NCI-H510A (cell line): ENCODE results near the gene ARHGAP8.

Experiments
- DNase-seq: peaks from one replicate; lab custom pipeline; 2025; lab: John Stamatoyannopoulos, UW

ARHGAP8 gene

DNA sequence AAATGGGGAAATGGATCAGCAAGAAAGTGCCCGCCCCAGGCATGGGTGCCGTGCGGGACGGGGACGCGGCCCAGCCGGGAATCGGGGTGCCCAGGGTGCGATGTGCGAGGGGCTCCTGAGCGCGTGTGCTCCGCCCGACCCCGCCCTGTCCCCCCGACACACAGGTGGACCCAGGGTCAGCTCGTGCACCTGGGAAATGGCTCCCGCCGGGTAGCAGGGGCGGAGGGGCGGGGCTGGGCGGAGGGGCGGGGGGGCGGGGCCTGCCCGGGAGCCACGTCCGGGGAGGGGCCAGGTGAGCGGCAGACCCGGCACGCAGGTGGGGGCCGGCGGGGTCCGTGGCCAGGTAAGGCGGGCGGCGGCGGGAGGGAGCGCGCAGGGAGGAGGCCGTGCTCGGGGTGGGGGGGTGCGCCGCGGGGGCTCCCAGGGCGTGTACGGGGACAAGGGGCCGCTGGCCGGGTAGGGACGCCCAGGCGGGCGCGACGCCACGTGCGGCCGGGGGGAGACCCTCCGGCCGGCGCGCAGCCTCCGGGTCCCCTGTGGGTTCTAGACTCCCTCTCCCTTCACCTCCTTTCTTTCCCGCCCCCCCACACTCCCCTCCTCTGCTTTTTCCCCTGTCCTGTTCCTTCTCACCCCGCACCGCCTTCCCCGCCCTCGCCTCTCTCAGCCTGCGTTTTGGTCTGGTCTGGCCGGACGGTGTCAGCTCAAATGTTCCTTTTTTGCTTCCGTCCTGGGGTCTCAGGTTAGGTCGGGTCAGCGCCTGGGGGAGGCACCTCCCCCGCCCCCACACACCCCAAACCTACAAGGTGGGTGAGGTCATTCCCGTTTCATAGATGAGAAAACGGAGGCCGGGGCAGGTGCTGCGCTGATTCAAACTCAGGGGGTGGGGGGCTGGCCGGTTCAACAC is at the start of gene ARHGAP8:
Gene ARHGAP8 (plus strand): TSS at position 291 of the 904 bp plus-strand sequence. CDS start 33,953 bp downstream, outside the sequence.
- DNase-seq, result peak; percentile 66

DNA sequence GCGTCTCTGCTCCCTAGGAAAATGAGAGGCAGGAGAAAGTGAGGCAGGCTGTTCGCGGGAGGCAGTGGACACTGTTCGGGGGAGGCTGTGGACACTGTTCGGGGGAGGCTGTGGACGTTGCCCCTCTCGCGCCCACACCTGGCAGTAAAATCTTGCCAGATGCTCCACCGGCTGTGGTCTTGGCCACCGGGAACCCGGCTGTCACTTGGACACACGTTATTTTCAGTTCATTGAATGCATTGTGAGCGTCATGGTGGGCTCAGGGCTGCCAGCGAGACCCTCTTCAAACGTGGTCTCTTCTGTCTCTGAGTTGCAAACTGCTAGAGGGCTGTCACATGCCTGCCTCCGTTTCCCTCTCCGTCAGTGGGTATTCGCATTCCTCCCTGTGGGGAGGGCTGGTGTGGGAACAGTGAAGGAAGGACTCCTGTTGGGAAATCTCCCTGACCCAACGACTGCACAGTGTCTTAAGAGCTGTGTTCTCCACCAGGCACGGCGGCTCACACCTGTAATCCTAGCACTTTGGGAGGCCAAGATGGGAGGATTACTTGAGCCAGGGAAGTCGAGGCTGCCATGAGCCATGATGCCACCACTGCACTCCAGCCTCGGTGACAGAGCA is 49.0 kb upstream of the ARHGAP8 start:
- DNase-seq, result no peak

DNA sequence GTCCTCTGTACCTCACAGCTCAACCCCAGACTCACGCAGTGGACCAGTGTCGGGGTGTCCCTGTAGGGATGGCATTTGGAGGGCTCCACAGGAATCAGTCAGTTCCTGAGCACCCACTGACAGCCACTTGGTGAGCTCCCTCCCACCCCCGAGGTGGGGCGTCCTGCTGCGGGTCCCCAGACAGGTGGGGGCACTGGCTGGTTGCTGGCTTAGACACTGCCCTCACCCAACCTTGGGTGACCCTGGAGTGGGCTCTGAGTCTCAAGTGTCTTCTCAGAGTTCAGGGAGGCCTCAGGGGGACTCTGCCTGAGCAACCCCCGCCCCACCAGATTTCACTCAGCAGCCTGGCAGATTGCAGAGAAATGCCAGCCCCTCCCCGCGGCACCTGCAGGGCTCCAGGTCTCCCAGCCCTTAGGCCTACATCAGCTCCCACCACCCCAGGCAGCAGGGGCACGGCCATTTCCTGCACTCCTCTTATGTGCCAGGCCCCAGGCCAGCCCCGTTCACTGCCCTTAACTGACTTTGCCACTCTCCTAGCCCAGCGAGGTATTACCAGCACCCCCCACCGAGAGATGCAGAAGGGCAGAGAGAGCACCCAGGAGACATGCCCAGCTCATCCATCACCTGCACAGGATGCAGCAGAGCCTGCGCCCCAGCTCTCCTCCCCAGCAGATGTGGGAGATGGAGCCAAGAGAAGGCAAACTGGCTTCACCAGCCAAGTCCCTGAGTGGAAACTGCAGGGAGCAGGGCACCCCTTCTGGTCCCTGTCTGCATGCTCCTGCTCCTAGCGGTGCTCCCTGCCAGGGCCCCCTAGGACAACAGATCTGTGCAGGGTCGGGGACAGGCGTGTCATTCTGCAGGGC is 48.0 kb upstream of the ARHGAP8 start:
- no peak for DNase-seq

DNA sequence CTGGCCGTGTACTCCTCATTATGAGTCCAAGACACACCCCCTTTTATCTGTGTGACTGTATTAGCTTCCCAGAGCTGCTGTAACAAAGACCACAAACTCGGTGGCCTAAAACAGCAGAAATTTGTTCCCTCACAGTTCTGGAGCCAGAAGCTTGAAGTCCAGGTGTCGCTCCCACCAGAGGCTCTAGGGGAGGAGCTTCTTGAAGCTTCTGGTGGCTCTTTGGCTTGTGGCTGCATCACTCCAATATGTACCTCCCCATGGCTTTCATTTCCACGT is 47.4 kb upstream of the ARHGAP8 start:
- DNase-seq, result no peak

DNA sequence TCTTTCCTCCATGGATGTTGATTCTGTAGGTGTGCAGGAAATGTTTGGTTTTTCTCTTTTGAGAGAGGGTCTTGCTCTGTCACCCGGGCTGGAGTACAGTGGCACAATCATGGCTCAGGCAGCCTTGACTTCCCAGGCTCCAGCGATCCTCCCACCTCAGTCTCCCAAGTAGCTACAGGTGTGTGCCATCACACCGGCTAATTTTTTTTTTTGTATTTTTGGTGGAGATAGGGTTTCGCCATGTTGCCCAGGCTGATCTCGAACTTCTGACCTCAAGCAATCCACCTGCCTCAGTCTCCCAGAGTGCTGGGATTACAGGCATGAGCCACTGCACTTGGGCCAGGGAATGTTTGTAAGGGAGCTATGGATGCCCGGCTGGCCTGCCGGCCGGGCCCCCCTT is 45.9 kb upstream of the ARHGAP8 start:
- DNase-seq, result no peak

DNA sequence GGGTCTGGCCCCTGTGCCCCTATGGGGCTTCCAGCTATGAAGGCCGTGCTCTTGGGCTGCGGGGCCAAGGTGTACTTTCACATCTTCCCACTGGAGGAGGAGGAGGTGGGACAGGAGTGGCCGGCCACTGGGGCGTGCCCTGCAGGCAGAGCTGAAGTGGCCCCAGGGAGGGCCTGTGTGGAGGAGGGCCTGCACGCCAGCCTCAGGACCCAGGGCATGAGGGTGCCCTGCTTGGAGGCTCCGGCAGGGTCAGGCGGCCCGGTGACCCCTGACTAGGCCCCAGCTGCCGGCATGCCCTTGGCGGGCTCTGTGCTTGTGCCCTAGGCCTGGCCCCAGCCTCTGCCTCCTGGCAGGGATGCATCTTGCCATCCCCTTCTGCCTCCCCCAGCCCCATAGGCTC is 45.2 kb upstream of the ARHGAP8 start:
- no peak for DNase-seq

DNA sequence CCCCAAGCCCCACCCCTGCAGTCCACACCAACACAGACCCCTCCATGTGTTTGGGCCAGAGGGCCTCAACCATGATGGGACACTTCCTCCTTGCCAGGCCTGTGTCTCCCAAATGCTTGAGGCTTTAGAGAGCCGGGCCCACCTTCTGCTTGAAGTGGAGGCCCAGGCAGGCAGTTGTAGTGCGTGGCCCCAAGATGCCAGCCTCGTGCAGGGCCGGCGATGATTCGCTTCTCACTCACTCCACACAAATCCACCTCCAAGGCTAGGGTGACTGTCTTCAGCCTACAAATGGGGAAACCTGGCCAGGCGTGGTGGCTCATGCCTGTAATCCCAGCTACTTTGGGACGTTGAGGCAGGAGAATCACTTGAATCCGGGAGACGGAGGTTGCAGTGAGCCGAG is 44.6 kb upstream of the ARHGAP8 start:
- no peak for DNase-seq

DNA sequence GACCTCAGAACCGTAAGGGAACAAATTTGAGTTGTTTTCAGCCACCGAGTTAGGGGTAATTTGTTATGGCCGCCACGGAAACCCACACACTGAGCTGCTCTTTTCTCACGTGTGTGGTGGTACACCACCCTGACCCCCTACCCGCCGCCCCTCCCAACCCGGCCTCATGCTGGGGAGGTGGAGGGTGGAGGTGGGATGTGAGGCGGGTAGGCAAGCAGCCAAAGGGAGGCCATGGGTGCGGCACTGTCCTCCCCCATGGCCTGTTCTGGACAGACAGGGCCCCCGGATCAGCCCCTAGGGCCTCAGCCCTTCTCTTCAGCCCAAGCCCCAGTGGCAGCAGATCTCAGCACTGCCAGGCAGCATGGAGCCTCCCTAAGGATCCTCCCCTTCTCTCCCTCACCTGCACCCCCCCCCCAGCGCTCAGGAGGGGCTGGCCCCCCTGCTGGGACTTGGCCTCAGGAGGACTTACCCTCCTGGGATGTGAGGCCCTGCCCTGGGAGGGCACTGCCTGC is 42.4 kb upstream of the ARHGAP8 start:
- DNase-seq, result no peak

DNA sequence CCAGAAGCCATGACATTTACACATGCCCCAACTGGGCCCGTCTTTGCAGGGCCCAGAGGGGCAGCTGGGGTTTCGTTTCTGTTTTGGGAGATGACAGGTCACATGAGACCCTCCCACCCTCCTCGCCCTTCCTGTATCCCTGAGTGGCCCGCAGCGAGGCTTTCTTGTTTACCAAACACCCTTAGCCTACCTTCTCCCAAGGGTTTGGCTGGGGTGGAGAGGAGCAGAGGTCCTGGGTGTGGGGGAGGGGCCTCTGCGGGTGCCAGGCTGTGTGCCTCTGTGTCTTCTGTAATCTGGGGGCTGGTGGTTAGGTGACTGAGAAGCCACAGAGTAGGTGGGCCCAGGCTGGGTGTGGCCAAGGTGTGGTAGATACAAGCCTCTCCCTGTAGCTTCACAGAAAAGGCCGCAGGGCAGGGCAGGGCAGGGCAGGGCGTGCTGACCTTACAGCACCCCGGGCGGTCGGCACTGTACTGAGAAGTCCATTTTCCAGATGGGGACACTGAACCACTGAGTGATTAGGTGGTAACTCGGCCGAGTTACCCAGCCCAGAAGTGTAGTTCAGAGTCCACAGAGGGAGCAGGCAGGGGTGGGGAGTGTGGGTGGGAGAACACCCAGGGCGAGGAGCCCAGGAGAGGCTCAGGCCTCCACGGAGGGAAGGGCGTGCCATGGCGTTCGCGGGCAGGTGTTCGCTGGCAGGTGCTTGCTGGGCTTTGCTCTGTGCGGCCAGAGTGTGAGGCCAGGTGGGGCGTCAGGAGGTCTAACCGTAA is 41.7 kb upstream of the ARHGAP8 start:
- no peak for DNase-seq

DNA sequence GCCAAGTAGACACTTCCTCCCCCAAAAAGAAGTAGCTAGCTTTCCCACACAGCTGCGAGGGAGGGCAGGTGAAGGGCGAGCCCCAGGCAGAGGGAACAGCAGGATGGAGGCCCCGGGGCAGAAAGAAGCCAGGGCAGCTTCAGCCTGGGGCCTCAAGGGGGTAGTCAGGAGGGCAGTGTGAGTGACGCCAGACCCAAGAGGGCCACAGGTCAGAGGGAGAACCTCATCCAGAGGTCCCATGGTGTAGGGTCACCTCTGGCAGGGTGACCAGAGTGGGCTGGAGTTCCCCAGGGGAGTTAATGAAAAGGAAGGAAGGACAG is 41.2 kb upstream of the ARHGAP8 start:
- no peak for DNase-seq

DNA sequence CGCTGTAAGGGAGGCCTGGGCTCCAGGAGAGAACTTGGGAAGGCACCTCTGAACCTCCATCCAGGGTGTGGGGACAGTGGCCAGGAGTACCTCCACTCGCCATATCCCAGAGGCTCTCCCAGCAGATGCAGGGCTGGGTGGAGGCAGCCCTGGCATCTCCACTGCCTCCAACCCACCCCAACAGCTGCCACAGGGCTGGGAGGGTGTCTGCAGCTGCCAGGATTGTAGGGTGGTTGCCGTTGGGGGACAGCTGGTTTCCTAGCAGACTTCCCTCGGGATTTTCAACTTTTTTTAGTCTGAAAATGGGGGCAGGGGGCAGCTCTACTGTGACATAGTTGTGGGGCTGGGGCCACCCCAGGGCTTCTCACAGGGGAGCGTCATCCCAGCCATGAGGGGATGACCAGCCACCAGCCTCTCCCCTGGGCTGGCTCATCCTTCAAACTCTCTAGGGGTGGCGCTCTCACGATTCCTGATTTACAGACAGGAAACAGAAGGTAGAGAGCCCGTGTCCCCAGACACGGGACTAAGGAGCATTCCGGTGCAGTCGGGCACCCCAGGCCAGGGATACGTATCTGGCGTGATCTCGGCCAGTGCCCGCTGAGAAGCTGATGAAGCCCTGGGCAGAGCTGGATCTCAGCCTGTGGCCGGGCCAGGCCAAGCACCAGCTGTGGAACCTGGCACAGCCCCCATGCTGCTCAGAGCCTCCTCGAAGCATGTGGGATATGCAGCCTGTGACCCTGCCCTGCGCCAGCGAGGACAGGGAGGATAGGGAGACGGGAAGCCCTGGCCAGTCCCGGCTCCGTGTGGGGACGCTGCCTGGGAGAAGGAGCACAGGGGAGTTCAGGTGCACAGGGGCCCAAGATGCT is 40.5 kb upstream of the ARHGAP8 start:
- no peak for DNase-seq

DNA sequence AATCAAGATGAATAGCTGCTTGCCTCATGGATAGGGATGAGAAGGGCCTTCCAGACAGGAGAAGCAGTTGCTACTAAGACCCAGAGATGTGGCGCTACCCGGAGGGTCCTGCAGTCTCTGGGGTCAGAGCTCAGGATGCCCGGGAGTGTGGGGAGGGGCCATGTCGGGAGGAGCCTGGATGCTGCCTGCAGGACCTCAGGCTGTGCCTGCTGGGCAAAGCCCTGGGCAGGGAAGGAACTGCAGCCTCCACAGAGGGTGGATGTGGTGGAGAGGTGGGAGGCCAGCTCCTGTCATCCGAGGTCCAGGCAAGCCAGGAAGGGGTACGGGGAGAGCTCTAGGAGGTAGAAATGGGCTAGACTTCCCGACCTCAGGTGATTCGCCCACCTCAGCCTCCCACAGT is 39.4 kb upstream of the ARHGAP8 start:
- no peak for DNase-seq

DNA sequence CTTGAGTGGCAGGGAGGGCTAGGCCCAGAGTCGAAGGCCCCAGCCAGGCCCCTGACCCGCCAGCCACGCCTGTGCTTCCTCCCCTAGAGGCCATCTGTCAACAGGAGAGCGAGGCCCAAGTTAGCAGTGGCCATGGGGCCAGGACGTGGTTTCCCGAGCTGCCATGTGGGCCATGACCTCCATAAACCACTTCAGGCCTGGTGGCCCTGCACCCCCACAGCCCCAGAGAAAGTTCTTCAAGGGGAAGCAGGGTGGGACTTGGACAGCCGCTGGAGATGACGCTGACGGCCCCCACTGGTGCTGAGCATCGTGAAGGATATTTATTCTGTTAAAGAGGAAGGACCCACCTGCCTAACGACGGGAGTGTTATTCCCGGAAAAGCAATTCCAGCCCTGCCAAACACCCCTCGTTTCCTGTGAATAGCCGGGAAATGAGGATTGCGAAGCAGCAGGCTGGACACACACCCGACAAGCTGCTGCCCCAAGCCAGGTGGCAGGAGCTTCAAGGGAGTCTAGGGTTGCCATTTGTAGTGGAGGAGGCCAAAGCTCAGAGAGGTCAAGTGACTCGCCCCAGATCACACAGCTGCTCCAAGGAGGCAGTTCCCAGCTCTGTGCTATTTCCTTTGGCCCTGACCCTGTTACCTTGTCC is 37.5 kb upstream of the ARHGAP8 start:
- no peak for DNase-seq

DNA sequence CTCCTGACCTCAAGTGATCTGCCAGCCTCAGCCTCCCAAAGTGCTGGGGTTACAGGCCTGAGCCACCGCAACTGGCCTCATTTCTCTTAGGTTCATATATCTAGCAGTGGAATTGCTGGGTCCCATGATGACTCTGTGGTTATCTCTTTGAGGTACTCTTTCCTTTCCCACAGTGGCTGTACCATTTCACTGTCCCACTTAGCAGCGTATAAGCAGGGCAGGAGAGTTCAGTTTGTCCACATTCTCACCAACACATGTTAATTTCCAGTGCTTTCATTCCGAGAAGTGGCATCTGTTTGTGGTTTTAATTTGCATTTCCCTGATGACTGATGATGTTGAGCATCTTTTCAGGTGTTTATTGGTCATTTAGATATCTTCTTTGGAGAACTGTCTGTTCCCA is 34.0 kb upstream of the ARHGAP8 start:
- DNase-seq, result no peak

DNA sequence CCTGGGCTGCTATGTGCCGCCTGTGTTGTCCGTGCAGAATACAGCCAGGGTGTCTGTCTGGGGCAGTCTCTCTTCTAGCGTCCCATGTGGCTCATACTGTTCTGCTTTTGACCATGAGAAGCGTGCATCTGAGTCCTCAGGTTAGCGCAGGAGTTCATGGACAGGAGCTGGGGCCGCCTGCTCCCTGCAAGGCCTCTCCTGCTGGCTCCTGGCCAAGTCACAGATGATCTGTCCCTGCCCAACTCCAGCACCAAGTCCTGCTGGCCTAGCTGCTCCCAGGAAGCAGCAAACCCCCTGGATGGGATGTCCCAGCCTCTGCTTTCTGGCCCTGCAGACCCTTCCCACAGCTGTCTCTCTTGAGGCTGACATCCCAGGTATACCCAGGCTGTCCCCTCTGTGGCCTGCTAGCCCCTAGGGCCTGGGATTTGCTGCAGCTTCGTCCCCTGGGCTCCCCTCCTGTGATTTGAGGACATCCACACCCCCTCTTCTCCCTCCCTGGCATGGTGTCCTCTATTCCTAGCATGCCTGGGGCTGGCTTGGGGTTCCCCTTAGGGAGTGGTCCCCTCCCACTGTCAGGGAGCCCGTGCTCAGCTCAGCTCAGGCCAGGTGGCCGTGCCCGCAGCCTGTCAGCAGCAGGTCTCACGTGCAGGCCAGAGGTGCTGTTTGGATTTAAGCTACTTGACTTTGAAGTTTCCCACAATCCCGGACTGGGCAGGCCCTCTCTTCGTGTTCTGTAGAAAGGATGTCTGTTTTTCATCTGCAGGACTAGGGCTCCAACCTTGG is 32.6 kb upstream of the ARHGAP8 start:
- no peak for DNase-seq

DNA sequence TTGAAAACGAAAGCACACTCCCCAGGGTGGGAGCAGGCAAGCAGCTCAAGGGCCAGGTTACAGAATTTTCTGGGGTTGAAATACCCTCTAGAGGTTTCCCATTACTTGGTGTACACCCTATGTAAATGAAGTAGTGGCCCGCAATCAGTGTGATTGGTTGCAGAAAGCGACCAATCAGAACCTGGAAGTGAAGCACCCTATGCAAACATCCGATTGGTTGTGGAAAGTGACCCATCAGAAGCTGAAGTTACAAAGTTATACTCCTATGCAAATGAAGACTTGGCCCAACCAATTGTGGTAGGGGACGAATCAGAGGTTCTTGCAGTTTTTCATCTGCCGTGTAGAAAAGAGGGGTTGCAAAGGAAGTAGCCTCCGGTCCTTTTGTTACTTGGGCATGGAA is 31.2 kb upstream of the ARHGAP8 start:
- no peak for DNase-seq

DNA sequence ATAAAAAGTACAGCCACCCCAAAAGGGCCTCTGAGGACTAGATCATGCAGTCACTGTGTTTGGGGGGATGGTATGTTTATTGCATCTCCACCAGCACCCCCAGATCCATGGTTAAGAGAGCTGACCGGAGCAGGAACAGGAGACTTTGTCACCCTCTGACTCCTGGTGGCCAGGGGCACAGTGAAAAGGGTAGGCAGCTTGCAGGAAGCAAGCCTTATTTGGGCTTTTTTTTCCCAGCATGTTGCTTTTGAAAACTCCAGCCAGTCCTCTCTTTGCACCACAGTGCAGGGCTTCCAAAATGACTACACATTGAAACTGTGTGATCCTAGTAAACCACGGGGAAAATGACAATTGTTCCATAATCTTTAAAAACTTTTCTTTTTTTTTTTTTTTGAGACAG is 29.8 kb upstream of the ARHGAP8 start:
- no peak for DNase-seq

DNA sequence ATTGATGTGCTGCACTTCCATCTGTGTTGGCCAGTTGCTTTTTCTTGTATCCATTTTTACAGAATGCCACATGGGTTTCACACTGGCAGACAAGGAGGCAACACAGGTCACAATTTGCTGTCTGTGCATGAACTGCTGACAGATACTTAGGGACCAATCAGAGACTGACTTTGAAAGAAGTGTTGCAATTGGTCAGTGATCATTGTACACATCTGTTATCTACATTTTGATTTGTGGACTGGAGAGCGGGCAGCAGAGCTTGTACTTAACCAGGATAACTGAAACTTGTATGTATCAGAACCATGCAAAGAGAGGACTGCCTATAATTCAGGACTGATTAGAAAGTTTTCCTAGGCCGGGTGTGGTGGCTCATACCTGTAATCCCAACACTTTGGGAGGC is 28.6 kb upstream of the ARHGAP8 start:
- no peak for DNase-seq

DNA sequence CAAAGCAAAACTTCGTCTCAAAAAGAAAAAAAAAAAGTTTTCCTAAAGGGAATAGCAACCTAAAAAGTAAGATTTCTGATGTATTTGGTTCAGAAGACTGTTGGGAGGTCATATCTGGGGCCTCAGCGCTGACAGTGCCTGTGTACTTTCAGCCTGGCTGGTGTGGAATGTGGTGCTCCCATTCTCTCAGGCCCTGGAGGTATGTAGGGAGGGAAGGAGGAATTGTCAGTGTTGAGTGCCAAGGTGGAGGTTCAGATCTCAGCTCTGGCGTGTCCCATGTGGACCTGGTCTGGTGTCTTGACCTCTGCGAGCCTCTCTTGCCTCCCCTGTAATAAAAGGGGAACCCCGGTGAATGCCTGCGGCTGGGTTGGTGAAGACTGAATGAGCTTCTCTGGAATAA is 28.0 kb upstream of the ARHGAP8 start:
- DNase-seq, result no peak

DNA sequence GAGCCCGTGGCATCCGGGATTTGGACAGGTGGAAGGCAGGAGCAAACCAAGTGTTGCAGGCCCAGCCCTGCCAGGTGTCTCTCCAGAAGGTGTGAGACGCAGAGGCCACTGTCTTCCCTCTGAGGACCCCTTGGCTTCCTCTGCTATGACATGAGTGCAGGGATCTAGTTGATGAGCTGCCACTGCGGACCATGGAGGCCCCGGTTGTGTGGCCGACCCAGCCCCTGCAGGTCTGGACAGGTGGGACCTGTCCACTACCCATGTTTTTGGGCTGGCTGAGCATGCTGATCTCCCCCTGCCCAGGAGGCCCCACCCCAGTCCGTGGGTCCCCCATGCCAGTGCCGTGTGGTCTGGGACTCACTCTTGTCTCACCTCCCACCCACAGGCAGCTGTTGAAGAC is 27.5 kb upstream of the ARHGAP8 start:
- no peak for DNase-seq
